Heart left ventricle (tissue), 16 donors: ENCODE measurements around the gene RPL27. TPM values are rescaled to one million over a fixed set of nuclear protein-coding genes. Genes with fewer than 3 reads are reported as not detected.

Source experiments
- ATAC-seq, 4 donors: fragments of 200-7000 bp; cut with Tn5 transposase; one replicate each; pipeline ENCODE4 v1.9.1; 2020 to 2022; ENCODE audit warnings: moderate library complexity in 4 of 4, mild to moderate bottlenecking in 3 of 4, moderate number of reproducible peaks in 1 of 4
- DNase-seq, 5 donors: peaks; one replicate each; pipeline ENCODE4 v3.0.0-alpha.2; 2020
- H3K27ac ChIP-seq, 12 donors: fragments of 200-600 bp; sonication (generic) in 4 of 12; one replicate each; pipeline versions ENCODE4 v1.5.0 to v1.8.0; 2016 to 2022; ENCODE audit warnings: mild to moderate bottlenecking in 2 of 12
- H3K27me3 ChIP-seq, 9 donors: fragments of 200-600 bp; sonication (generic) in 2 of 9; one replicate each; pipeline versions ENCODE4 v1.5.1 to v1.8.0; 2016 to 2022; ENCODE audit warnings: mild to moderate bottlenecking in 3 of 9
- H3K36me3 ChIP-seq, 9 donors: fragments of 200-600 bp; sonication (generic) in 2 of 9; one replicate each; pipeline versions ENCODE4 v1.5.0 to v1.8.0; 2018 to 2022; ENCODE audit warnings: mild to moderate bottlenecking in 2 of 9
- H3K4me1 ChIP-seq, 12 donors: fragments of 200-600 bp; sonication (generic) in 4 of 12; one replicate each; pipeline versions ENCODE4 v1.5.0 to v1.8.0; 2016 to 2022; ENCODE audit warnings: mild to moderate bottlenecking in 3 of 12
- H3K4me3 ChIP-seq, 12 donors: fragments of 200-600 bp; sonication (generic) in 4 of 12; one replicate each; pipeline versions ENCODE4 v1.5.0 to v1.8.0; 2017 to 2022; ENCODE audit warnings: mild to moderate bottlenecking in 9 of 12, moderate library complexity in 4 of 12
- H3K9me3 ChIP-seq, 12 donors: fragments of 200-600 bp; sonication (generic) in 4 of 12; one replicate each; pipeline versions ENCODE4 v1.5.0 to v1.8.0; 2016 to 2022; ENCODE audit warnings: mild to moderate bottlenecking in 1 of 12
- POLR2A ChIP-seq, 2 donors: fragments of 450-650 bp; IDR thresholded peaks; one replicate each; pipeline ENCODE4 v1.6.1; 2017; ENCODE audit warnings: antibody characterized with exemption in 2 of 2, mild to moderate bottlenecking in 2 of 2, moderate library complexity in 2 of 2
- WGBS, 4 donors: extraction: QIAGEN DNeasy Blood & Tissue Kit in 2 of 4; methylation state at CpG; one replicate each; pipeline versions ENCODE4 v1.1.5 to v1.1.7; 2013 to 2018; 5-methylcytosine and 5-hydroxymethylcytosine counted together
- intact Hi-C, 10 donors: fragments of 100-400 bp; cut with DNase I; formaldehyde crosslinking; loops; one replicate each; pipeline versions ENCODE4 v1.11.1 to v1.14.2; 2022
- polyA plus RNA-seq, 2 donors: library from polyadenylated mRNA; stranded (reverse); fragments of 200-250 nt; gene quantifications; one replicate each; pipeline ENCODE4 v1.2.3, GENCODE V29; 2013
- total RNA-seq, 9 donors: library from RNA; depleted of rRNA in 2 of 9; stranded (reverse); fragments of >200 nt in 2 of 9; fragmentation: NEBNext Ultra II Directional in 3 of 9; extraction: Animal tissue kit (Norgen Biotek cat#: 25700) in 3 of 9; gene quantifications; one replicate each; pipeline versions ENCODE4 v1.1.0 to v1.2.4, GENCODE V29; 2016 to 2023
- TF ChIP-seq, protein P1 (sequence below), 12 donors: fragments of 200-600 bp; sonication (generic) in 4 of 12; IDR thresholded peaks; one replicate each; pipeline versions ENCODE4 v1.5.0 to v1.8.0; 2018 to 2022; ENCODE audit warnings: antibody characterized with exemption in 12 of 12, mild to moderate bottlenecking in 5 of 12
- donor health status: ischemic (EF 13 %, LVEDD 7.1; RV severe dilation, severe dysfunction).
- donor health status: healthy with polysubstance abuse.
- donor health status: DM: no; HTN: yes; CAD: no.
- donor health status: DM: no; HTN: no; CAD: no.
- donor health status: ischemic (EF 25% LVEDD 6.9; RV normal size, moderate dysfunction).
- donor health status: ischemic (EF 25% LVEDD 5.7; RV mildly dilated, moderate dysfunction).
- donor health status: healthy.
- donor health status: DM: yes; HTN: yes; CAD: no.
- donor health status: ischemic (EF 35%, LVEDD 5.7; RV mildly dilated, moderate dysfunction).
- donor health status: nonischemic (EF 11% LVEDD 7.7; RV severe dilation, severe dysfunction).
- donor health status: DM: yes; HTN: yes; CAD: no.
- donor health status: PGD.
- donor health status: ischemic (EF 29% LVEDD 5.4; RV normal size, mild dysfunction).
- donor health status: nonischemic (EF 23%, LVEDD 6.1; RV moderate dilation, normal function).

The RPL27 gene
- total and polyA plus RNA-seq, 11 donors = 477 to 2,590 (median 687) TPM

DNA sequence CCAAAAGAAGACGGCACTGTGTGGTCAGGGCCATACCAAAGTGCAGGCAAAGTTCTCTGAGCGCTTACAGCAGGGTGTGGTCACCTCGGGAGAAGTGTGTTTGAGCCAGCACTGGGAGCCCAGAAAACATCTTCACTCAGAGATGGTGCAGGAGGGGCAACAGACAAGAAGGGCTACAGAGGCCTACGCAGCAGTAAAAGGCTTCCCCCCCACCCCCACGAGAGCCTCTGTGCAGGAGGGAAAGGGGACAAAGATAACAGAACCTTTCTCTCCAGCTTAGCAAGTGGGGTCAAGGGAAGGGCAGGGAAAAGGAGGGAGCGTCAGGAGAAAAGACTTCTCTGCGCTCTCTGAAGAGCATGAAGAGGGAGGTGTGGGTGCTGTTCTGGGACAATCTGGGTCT is 21.2 kb downstream of the RPL27 start:
- intact Hi-C loops = loop anchor here in 2 of 10 donors (5.0 to 10.0 kb wide), 2 partner anchors 135 to 148 kb away; no protein-coding TSS in a partner anchor
- H3K36me3 ChIP-seq = peaks cover 0 to 43% (median 26%) of the 10 kb centered on the region in 9 donors
- H3K4me3 ChIP-seq = peak overlapping the region in 7 of 12 donors; percentile 5 to 94 (median 83)
- no peaks in the 10 kb centered on the region for H3K27me3 ChIP-seq
- ATAC-seq = no peak
- DNase-seq = no peak
- peaks cover 1 to 70% (median 55%) of the 10 kb centered on the region in 12 donors for H3K4me1 ChIP-seq
- 28 to 33% (median 30%) methylated on average over 7 of the region's 7 CpGs for WGBS, 4 donors
- TF ChIP-seq, protein P1, sequence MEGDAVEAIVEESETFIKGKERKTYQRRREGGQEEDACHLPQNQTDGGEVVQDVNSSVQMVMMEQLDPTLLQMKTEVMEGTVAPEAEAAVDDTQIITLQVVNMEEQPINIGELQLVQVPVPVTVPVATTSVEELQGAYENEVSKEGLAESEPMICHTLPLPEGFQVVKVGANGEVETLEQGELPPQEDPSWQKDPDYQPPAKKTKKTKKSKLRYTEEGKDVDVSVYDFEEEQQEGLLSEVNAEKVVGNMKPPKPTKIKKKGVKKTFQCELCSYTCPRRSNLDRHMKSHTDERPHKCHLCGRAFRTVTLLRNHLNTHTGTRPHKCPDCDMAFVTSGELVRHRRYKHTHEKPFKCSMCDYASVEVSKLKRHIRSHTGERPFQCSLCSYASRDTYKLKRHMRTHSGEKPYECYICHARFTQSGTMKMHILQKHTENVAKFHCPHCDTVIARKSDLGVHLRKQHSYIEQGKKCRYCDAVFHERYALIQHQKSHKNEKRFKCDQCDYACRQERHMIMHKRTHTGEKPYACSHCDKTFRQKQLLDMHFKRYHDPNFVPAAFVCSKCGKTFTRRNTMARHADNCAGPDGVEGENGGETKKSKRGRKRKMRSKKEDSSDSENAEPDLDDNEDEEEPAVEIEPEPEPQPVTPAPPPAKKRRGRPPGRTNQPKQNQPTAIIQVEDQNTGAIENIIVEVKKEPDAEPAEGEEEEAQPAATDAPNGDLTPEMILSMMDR (IDR thresholded peaks at IDR 0.05) = no peak
- no peak for TF ChIP-seq POLR2A (IDR thresholded peaks at IDR 0.05)
- H3K9me3 ChIP-seq = no peaks in the 10 kb centered on the region
- H3K27ac ChIP-seq = peak overlapping the region; percentile 13 to 95 (median 90)

DNA sequence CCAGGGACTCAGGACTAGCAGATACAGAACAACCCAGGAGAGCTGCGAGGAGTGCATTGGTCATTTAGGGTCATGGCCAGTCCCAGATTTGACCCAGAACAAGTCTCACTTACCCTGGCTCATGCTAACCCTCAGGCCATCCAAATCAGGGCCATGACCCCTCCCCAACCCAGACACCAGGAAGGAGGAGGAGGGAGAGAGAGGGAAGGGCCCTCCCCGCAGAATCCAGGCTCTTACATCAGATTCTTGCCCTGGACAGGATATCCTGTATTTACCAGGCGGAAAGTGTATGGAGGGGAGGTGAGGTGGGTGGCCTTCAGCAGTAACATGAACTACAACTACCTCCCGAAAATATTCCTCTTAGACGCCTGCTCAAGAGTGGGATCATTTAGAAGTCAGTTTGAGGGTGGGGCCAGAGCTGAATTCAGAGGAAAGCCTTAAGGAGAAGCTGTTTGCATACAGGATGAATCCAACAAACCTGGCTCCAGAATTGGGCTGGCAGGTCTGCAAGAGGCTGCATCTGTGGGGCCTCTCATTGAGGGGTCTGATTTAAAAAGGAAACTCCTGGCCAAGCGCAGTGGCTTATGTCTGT is 21.9 kb downstream of the RPL27 start:
- TF ChIP-seq POLR2A (IDR thresholded peaks at IDR 0.05) = no peak
- TF ChIP-seq, protein P1 (IDR thresholded peaks at IDR 0.05) = no peak
- Histone ChIP-seq H3K27ac (peak overlapping the region in 11 of 12 donors; percentile 60 to 95 (median 90)), H3K27me3 (no peaks in the 10 kb centered on the region), H3K9me3 (no peaks in the 10 kb centered on the region), H3K36me3 (peaks cover 0 to 37% (median 24%) of the 10 kb centered on the region in 9 donors), H3K4me1 (peaks cover 0 to 67% (median 52%) of the 10 kb centered on the region in 12 donors), H3K4me3 (peak overlapping the region in 9 of 12 donors; percentile 71 to 100 (median 90))
- WGBS, 4 donors = 50 to 61% (median 56%) methylated on average over 6 of the region's 6 CpGs
- ATAC-seq = peak in 1 of 4 donors; percentile 38
- DNase-seq = peak in 2 of 5 donors; percentile 38 to 41
- intact Hi-C loops = loop anchor here in 7 of 10 donors (5.0 to 10.0 kb wide), 10 partner anchors 105 to 315 kb away; partner anchors contain the start of genes BRCA1 (in 5 of the 7), NBR1 (in 2 of the 7) and TMEM106A (in 2 of the 7)

DNA sequence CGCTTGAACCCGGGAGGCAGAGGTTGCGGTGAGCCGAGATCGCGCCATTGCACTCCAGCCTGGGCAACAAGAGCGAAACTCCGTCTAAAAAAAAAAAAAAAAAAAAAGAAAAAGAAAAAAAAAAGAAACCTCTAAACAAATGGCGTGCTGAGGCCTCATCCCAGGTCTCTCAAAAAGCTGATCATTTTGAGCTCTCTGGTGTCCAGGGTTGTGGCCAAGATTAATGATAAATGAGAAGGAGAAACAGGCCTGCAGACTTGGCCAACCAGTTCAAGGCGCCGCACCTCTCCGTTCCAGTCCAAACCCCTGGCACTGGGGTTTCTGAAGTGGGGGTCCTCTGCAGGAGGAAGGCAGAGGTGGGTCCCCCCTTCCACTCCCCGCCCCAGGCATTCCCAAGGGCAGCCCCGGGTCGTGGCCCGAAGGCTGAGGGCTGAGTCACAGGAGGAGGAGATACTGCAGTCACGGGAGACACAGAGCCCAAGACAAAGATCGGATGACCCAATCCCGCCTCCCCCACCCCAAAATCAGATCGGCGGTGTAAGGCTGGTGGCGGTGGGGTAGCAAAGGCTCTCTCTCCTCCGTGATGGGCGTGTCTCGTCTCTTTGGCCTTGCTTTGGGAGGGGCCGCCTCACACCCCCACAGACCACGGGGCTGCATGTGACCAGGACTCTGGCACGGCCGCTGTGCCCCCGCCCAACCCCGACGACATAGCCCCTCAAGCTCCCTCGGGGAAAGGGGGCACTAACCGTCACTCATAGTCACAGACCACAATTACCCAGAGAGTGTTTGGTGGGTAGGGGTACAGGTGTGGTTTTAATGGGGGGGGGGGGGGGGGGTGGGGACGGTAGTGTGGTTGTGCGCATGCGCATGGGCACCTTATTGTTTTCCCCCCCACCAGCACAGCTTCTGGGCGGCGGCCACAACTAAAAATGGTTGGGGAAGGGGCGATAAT is 22.8 kb downstream of the RPL27 start:
- TF ChIP-seq, protein P1 (IDR thresholded peaks at IDR 0.05) = no peak
- peak in 1 of 2 donors; percentile 27 for TF ChIP-seq POLR2A (IDR thresholded peaks at IDR 0.05)
- peaks cover 0 to 58% (median 44%) of the 10 kb centered on the region in 12 donors for H3K4me1 ChIP-seq
- DNase-seq = peak; percentile 74 to 82 (median 79)
- peak; percentile 20 to 47 (median 29) for ATAC-seq
- WGBS, 4 donors = 13 to 33% (median 22%) methylated on average over 27 to 39 of the region's 40 CpGs
- peaks cover 0 to 27% (median 20%) of the 10 kb centered on the region in 9 donors for H3K36me3 ChIP-seq
- H3K27ac ChIP-seq = peak overlapping the region; percentile 79 to 95 (median 90)
- H3K27me3 ChIP-seq = no peaks in the 10 kb centered on the region
- peak overlapping the region; percentile 71 to 100 (median 94) for H3K4me3 ChIP-seq
- intact Hi-C loops = loop anchor here in 7 of 10 donors (5.0 to 10.0 kb wide), 10 partner anchors 104 to 314 kb away; partner anchors contain the start of genes BRCA1 (in 5 of the 7), NBR1 (in 2 of the 7) and TMEM106A (in 2 of the 7)
- no peaks in the 10 kb centered on the region for H3K9me3 ChIP-seq
